SHP77 (cell line): ENCODE measurements around the gene SLC11A2.
"Not testable (repeated sequence)": the region's sequence is repeated elsewhere in the genome, so short reads cannot be mapped to it uniquely, and the experiment has no call there.

Experiments
- DNase-seq, 2 experiments: peaks; one replicate each; lab custom pipeline; 2025; lab: John Stamatoyannopoulos, UW

Gene SLC11A2

GRCh38 chr12:51027342-51027835, 1.2 kb upstream of the SLC11A2 start:
- DNase-seq: no peak

GRCh38 chr12:51025338-51025835, 797 bp downstream of the SLC11A2 start:
- DNase-seq: no peak

- no peak for DNase-seq
Measured at GRCh38 chr12:51023625-51024382, 2.4 kb downstream of the SLC11A2 start.

GRCh38 chr12:51021694-51022093, 4.5 kb downstream of the SLC11A2 start:
- no peak for DNase-seq

GRCh38 chr12:51020448-51021182, 5.6 kb downstream of the SLC11A2 start:
- DNase-seq: no peak

GRCh38 chr12:51019927-51020326, 6.3 kb downstream of the SLC11A2 start:
- no peak for DNase-seq

- DNase-seq: no peak
Measured at GRCh38 chr12:51018956-51019355, 7.2 kb downstream of the SLC11A2 start.

GRCh38 chr12:51017452-51017851, 8.7 kb downstream of the SLC11A2 start:
- no peak for DNase-seq

- DNase-seq: not testable (repeated sequence)
Measured at GRCh38 chr12:51014467-51014866, 11.7 kb downstream of the SLC11A2 start.

GRCh38 chr12:51013441-51013840, 12.7 kb downstream of the SLC11A2 start:
- DNase-seq: no peak

GRCh38 chr12:51012570-51013236, 13.5 kb downstream of the SLC11A2 start:
- DNase-seq: no peak

- DNase-seq: no peak
Measured at GRCh38 chr12:51011955-51012354, 14.2 kb downstream of the SLC11A2 start.

GRCh38 chr12:51009056-51009440, 17.1 kb downstream of the SLC11A2 start:
- DNase-seq: no peak

GRCh38 chr12:51008329-51009055, 17.7 kb downstream of the SLC11A2 start:
- no peak for DNase-seq

GRCh38 chr12:51005671-51006070, 20.5 kb downstream of the SLC11A2 start:
- DNase-seq: no peak

GRCh38 chr12:51005030-51005429, 21.2 kb downstream of the SLC11A2 start:
- DNase-seq: no peak

GRCh38 chr12:51004504-51004903, 21.7 kb downstream of the SLC11A2 start:
- no peak for DNase-seq

- no peak for DNase-seq
Measured at GRCh38 chr12:51001799-51002198, 24.4 kb downstream of the SLC11A2 start.

GRCh38 chr12:51000245-51000644, 25.9 kb downstream of the SLC11A2 start:
- DNase-seq: no peak

GRCh38 chr12:50999093-50999492, 27.1 kb downstream of the SLC11A2 start:
- no peak for DNase-seq

- no peak for DNase-seq
Measured at GRCh38 chr12:50992819-50993218, 33.4 kb downstream of the SLC11A2 start.

GRCh38 chr12:50991291-50991690, 34.9 kb downstream of the SLC11A2 start:
- DNase-seq: no peak
